ENCODE results near the gene ZNF384. TPM values are rescaled to one million over a fixed set of nuclear protein-coding genes. Genes with fewer than 3 reads are reported as not detected.
A peak's percentile ranks its signal among the peaks of the same experiment; 100 is the strongest.

The ZNF384 gene
- total and polyA plus RNA-seq, 2 of the 8 experiments (the other 6 are each of a cell fraction or from before 2014, with no cell fraction given), result 59.0 to 59.6 TPM

- TF ChIP-seq ATF3 (IDR thresholded peaks at IDR 0.05; ENCODE audit: insufficient read depth, low read depth, low read length), result 0 out of 2 replicates have a peak, but pooled peaks have one; percentile 48
- TF ChIP-seq RAD21 (IDR thresholded peaks at IDR 0.05 in 1 of 2, conservative IDR thresholded peaks at IDR 0.05 in 1 of 2; ENCODE audit: low read depth in 2 of 2, low read length in 2 of 2), result no peak
- peak; percentile 63 for TF ChIP-seq TAF7 (optimal IDR thresholded peaks at IDR 0.05; ENCODE audit: borderline replicate concordance, low read depth, low read length)
- no peak for TF ChIP-seq TCF12 (IDR thresholded peaks at IDR 0.05; ENCODE audit: low read depth, low read length)
- no peak for TF ChIP-seq NANOG (IDR thresholded peaks at IDR 0.05; ENCODE audit: insufficient read depth, low read depth, low read length, poor library complexity, severe bottlenecking)
- peak; percentile 75 for TF ChIP-seq PHF8 (conservative IDR thresholded peaks at IDR 0.05; ENCODE audit: low read depth, low read length)
- TF ChIP-seq, protein P1, sequence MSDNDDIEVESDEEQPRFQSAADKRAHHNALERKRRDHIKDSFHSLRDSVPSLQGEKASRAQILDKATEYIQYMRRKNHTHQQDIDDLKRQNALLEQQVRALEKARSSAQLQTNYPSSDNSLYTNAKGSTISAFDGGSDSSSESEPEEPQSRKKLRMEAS (IDR thresholded peaks at IDR 0.05), result peak; percentile 71
- TF ChIP-seq CBX5 (IDR thresholded peaks at IDR 0.05; ENCODE audit: low read depth, low read length), result no peak
- peak; percentile 20 for TF ChIP-seq CTBP2 (IDR thresholded peaks at IDR 0.05; ENCODE audit: borderline replicate concordance, insufficient read depth, insufficient read length, low read length)
- no peak for TF ChIP-seq BACH1 (IDR thresholded peaks at IDR 0.05; ENCODE audit: low read length)
- TF ChIP-seq HDAC6 (IDR thresholded peaks at IDR 0.05; ENCODE audit: low read depth, low read length), result no peak
- peak; percentile 68; the same call in 1 of the 2 replicates for TF ChIP-seq TAF1 (IDR thresholded peaks at IDR 0.05; ENCODE audit: low read depth, low read length)
- no peak for TF ChIP-seq RXRA (IDR thresholded peaks at IDR 0.05; ENCODE audit: insufficient read depth, low read depth, low read length)
- TF ChIP-seq RBBP5 (IDR thresholded peaks at IDR 0.05; ENCODE audit: borderline replicate concordance, low read depth, low read length), result no peak
- TF ChIP-seq JUN (IDR thresholded peaks at IDR 0.05; ENCODE audit: low read depth, low read length), result peak; percentile 69; the same call in 1 of the 2 replicates
- TF ChIP-seq, protein P2, sequence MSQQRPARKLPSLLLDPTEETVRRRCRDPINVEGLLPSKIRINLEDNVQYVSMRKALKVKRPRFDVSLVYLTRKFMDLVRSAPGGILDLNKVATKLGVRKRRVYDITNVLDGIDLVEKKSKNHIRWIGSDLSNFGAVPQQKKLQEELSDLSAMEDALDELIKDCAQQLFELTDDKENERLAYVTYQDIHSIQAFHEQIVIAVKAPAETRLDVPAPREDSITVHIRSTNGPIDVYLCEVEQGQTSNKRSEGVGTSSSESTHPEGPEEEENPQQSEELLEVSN (IDR thresholded peaks at IDR 0.05), result peak; percentile 97
- TF ChIP-seq BRCA1 (IDR thresholded peaks at IDR 0.05; ENCODE audit: low read depth, low read length), result no peak
- peak; percentile 63 for TF ChIP-seq SIX5 (IDR thresholded peaks at IDR 0.05; ENCODE audit: low read depth, low read length)
- no peak for TF ChIP-seq EP300 (IDR thresholded peaks at IDR 0.05; ENCODE audit: borderline replicate concordance in 1 of 2, low read depth in 2 of 2, low read length in 2 of 2)
- TF ChIP-seq TBP (IDR thresholded peaks at IDR 0.05; ENCODE audit: low read depth, low read length), result no peak; the same call in none of the 2 replicates
- no peak for TF ChIP-seq FOSL1 (IDR thresholded peaks at IDR 0.05; ENCODE audit: insufficient read depth, low read depth, low read length)
Observed at GRCh38 chr12:6662906-6663742, 26.1 kb downstream of the ZNF384 start, which contains the start of gene ING4 (continued).

Data from H1 (cell line).